ENCODE measurements around the gene TMEM163.
"Not testable (repeated sequence)": the region's sequence is repeated elsewhere in the genome, so short reads cannot be mapped to it uniquely, and the experiment has no call there.

Gene TMEM163

DNA sequence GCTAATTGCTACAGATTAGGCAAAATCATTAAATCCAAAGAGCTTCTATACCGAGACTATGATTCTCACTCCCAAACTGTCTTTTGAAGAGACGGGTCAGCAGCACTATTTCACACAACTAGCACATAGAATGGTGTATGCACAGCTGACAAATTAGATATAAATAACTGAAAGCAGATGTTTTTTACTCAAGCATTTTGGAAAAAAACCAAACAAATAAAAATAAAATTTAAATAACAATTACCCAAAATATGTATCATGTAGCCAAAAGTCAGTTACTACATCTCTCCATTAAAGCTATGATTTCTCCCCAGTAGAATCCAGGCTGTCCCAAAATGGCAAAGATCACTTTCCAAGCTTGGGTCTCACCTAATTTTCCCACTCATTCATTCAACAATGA lies 107.9 kb downstream of the TMEM163 start:
- H3K36me3 Mint-ChIP-seq (ENCODE audit: low read depth), result peaks cover 2% of the 10 kb centered on the region
- H3K9me3 Mint-ChIP-seq, result peaks cover 20% of the 10 kb centered on the region
- H3K4me3 Mint-ChIP-seq, result no peak overlapping the region
- H3K27me3 Mint-ChIP-seq, result peaks cover 3% of the 10 kb centered on the region
- no peak for DNase-seq
- H3K27ac Mint-ChIP-seq, result no peak overlapping the region
- H3K4me1 Mint-ChIP-seq (ENCODE audit: low read depth), result no peaks in the 10 kb centered on the region

- no peak for DNase-seq
- Mint-ChIP-seq H3K27me3 (peaks cover 3% of the 10 kb centered on the region), H3K36me3 (ENCODE audit: low read depth) (peaks cover 2% of the 10 kb centered on the region), H3K4me1 (ENCODE audit: low read depth) (no peaks in the 10 kb centered on the region), H3K27ac (no peak overlapping the region), H3K9me3 (peaks cover 20% of the 10 kb centered on the region), H3K4me3 (no peak overlapping the region)
These were observed 108.8 kb downstream of the TMEM163 start for GRCh38 chr2:134609924-134610513.

DNA sequence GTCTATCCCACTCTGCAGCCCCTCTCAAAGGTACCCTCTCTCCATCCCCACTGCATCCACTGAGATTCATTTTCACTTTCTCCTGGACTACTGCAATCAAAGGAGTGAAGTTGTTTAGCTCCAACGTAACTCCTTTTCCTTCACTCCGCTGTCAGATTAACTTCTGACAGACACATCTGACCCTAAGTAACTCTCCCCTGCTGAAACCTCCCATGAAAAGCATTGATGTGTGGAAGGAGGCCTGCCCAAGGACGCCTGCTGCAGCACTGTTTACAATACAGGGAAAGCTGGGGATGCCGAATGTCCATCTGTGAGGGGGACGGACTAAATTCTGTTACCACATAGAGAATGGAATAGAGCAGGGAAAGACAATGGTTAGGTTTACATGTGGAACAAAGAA lies 114.8 kb downstream of the TMEM163 start:
- Mint-ChIP-seq H3K4me1 (ENCODE audit: low read depth) (no peaks in the 10 kb centered on the region), H3K9me3 (peaks cover 4% of the 10 kb centered on the region), H3K4me3 (no peak overlapping the region), H3K36me3 (ENCODE audit: low read depth) (no peaks in the 10 kb centered on the region), H3K27ac (no peak overlapping the region), H3K27me3 (peaks cover 25% of the 10 kb centered on the region)
- DNase-seq, result no peak

DNA sequence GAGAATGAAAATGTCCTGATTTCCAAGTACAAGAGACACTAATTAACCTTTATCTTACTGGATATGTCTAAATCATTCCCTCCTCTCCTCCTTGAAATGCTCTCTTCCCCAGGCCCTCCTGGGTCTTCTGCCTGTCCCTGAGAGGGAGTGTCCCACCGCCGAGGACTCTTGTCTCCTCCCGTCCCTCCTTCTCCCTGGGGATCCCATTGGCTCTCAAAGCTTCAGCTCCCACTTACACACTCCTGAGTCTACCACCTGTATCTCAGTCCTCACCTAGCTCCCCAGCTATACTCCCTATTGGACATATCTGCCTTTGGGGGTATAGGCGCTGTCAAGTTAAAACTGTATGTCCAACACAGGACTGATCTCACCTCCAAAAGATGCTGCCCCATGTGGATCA lies 116.1 kb downstream of the TMEM163 start:
- no peak overlapping the region for H3K4me3 Mint-ChIP-seq
- H3K36me3 Mint-ChIP-seq (ENCODE audit: low read depth), result no peaks in the 10 kb centered on the region
- no peak for DNase-seq
- H3K27ac Mint-ChIP-seq, result no peak overlapping the region
- no peaks in the 10 kb centered on the region for H3K4me1 Mint-ChIP-seq (ENCODE audit: low read depth)
- peaks cover 25% of the 10 kb centered on the region for H3K27me3 Mint-ChIP-seq
- H3K9me3 Mint-ChIP-seq, result peaks cover 4% of the 10 kb centered on the region

GRCh38 chr2:134601264-134601663 lies 117.5 kb downstream of the TMEM163 start:
- DNase-seq, result no peak
- Mint-ChIP-seq H3K27me3 (peaks cover 22% of the 10 kb centered on the region), H3K36me3 (ENCODE audit: low read depth) (no peaks in the 10 kb centered on the region), H3K27ac (no peak overlapping the region), H3K4me1 (ENCODE audit: low read depth) (no peaks in the 10 kb centered on the region), H3K9me3 (peaks cover 4% of the 10 kb centered on the region), H3K4me3 (no peak overlapping the region)

- H3K36me3 Mint-ChIP-seq (ENCODE audit: low read depth), result no peaks in the 10 kb centered on the region
- no peaks in the 10 kb centered on the region for H3K4me1 Mint-ChIP-seq (ENCODE audit: low read depth)
- peaks cover 23% of the 10 kb centered on the region for H3K27me3 Mint-ChIP-seq
- H3K27ac Mint-ChIP-seq, result no peak overlapping the region
- H3K4me3 Mint-ChIP-seq, result no peak overlapping the region
- H3K9me3 Mint-ChIP-seq, result peaks cover 4% of the 10 kb centered on the region
- DNase-seq, result no peak
These were observed 118.6 kb downstream of the TMEM163 start for GRCh38 chr2:134600208-134600607.

DNA sequence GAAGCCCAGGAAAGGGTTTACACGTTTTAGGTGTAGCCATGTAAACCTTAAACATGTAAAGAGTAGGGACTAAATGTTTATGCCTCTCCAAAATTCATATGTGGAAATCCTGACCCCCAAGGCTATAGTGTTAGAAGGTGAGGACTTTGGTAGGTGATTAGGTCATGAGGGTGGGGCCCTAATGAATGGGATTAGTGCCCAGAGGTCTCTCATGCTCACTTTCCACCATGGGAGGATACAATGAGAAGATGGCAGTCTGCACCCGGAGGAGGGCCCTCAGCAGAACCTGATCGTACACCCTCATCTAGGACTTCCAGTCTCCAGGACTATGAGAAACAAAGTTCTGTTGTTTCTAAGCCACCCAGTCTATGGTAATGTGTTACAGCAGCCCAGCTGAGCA lies 119.6 kb downstream of the TMEM163 start:
- Mint-ChIP-seq H3K27ac (no peak overlapping the region), H3K36me3 (ENCODE audit: low read depth) (no peaks in the 10 kb centered on the region), H3K27me3 (peaks cover 24% of the 10 kb centered on the region), H3K4me3 (no peak overlapping the region), H3K9me3 (peaks cover 4% of the 10 kb centered on the region), H3K4me1 (ENCODE audit: low read depth) (no peaks in the 10 kb centered on the region)
- DNase-seq, result no peak

DNA sequence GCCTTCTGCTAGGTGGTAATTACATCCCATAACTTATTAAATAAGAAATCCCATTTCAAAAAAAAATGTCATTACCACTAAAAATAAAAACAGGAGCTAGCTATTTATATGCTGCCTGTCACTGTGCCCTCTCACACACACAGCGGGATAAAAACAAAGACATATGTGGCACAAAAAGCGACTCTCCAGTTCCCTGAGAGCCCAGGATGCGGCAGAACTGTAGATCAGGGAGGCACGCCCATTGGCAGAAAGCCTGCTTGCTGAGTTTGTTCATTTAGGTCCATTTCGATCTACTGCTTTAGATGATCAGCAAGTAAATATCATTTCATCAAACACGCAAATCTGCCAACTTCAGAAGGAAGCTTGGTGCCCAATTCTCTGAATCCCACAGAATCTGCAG lies 124.4 kb downstream of the TMEM163 start:
- no peak overlapping the region for H3K4me3 Mint-ChIP-seq
- H3K36me3 Mint-ChIP-seq (ENCODE audit: low read depth), result no peaks in the 10 kb centered on the region
- no peaks in the 10 kb centered on the region for H3K4me1 Mint-ChIP-seq (ENCODE audit: low read depth)
- DNase-seq, result no peak
- no peak overlapping the region for H3K27ac Mint-ChIP-seq
- peaks cover 25% of the 10 kb centered on the region for H3K9me3 Mint-ChIP-seq
- H3K27me3 Mint-ChIP-seq, result peaks cover 2% of the 10 kb centered on the region

GRCh38 chr2:134593519-134593918 lies 125.3 kb downstream of the TMEM163 start:
- H3K36me3 Mint-ChIP-seq (ENCODE audit: low read depth), result no peaks in the 10 kb centered on the region
- H3K27ac Mint-ChIP-seq, result no peak overlapping the region

GRCh38 chr2:134592377-134592776 lies 126.4 kb downstream of the TMEM163 start:
- H3K27ac Mint-ChIP-seq, result no peak overlapping the region
- no peak for DNase-seq
- H3K27me3 Mint-ChIP-seq, result peaks cover 2% of the 10 kb centered on the region
- H3K9me3 Mint-ChIP-seq, result peaks cover 30% of the 10 kb centered on the region
- H3K4me3 Mint-ChIP-seq, result no peak overlapping the region
- H3K4me1 Mint-ChIP-seq (ENCODE audit: low read depth), result no peaks in the 10 kb centered on the region
- H3K36me3 Mint-ChIP-seq (ENCODE audit: low read depth), result no peaks in the 10 kb centered on the region

More at GRCh38 chr2:134593519-134593918, 125.3 kb downstream of the TMEM163 start:
- peaks cover 27% of the 10 kb centered on the region for H3K9me3 Mint-ChIP-seq
- no peaks in the 10 kb centered on the region for H3K4me1 Mint-ChIP-seq (ENCODE audit: low read depth)
- H3K27me3 Mint-ChIP-seq, result peaks cover 2% of the 10 kb centered on the region
- DNase-seq, result no peak
- H3K4me3 Mint-ChIP-seq, result no peak overlapping the region

- H3K27me3 Mint-ChIP-seq, result peaks cover 2% of the 10 kb centered on the region
- peaks cover 30% of the 10 kb centered on the region for H3K9me3 Mint-ChIP-seq
- no peak for DNase-seq
- H3K4me1 Mint-ChIP-seq (ENCODE audit: low read depth), result peaks cover 1% of the 10 kb centered on the region
- no peaks in the 10 kb centered on the region for H3K36me3 Mint-ChIP-seq (ENCODE audit: low read depth)
- H3K27ac Mint-ChIP-seq, result no peak overlapping the region
- no peak overlapping the region for H3K4me3 Mint-ChIP-seq
These were observed 127.3 kb downstream of the TMEM163 start for GRCh38 chr2:134591526-134591925.

GRCh38 chr2:134590679-134591078 lies 128.1 kb downstream of the TMEM163 start:
- Mint-ChIP-seq H3K27ac (no peak overlapping the region), H3K4me3 (no peak overlapping the region), H3K27me3 (peaks cover 2% of the 10 kb centered on the region), H3K4me1 (ENCODE audit: low read depth) (peaks cover 4% of the 10 kb centered on the region), H3K9me3 (peaks cover 30% of the 10 kb centered on the region), H3K36me3 (ENCODE audit: low read depth) (no peaks in the 10 kb centered on the region)
- DNase-seq, result no peak

DNA sequence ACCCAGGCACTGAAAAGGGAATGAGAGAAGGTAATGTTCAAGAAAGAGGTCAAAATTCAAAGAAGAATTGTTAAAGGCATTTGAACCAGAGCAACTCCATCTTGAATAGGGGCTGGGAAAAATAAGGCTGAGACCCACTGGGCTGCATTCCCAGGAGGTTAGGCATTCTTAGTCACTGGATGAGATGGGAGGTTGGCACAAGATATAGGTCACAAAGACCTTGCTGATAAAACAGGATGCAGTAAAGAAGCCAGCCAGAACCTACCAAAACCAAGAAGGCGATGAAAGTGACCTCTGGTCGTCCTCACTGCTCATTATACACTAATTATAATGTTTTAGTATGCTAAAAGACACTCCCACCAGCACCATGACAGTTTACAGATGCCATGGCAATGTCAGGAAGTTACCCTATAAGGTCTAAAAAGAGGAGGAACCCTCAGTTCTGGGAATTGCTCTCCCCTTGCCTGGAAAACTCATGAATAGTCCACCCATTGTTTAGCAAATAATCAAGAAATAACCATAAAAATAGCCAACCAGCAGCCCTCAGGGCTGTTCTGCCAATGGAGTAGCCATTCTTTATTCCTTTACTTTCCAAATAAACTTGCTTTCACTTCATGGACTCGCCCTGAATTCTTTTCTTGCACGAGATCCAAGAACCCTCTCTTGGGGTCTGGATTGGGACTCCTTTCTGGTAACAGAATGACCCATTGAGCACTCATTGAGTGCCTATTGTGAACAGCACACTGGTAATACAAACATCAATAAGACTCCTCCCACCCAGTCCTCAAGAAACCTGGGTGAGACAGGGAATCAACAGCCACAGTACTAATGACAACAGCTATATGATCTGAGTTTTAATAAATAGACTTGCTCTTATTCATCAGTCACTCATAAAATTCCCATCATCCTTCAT lies 129.4 kb downstream of the TMEM163 start:
- not testable (repeated sequence) for H3K27me3 Mint-ChIP-seq; H3K4me3 Mint-ChIP-seq; DNase-seq; H3K27ac Mint-ChIP-seq; H3K4me1 Mint-ChIP-seq (ENCODE audit: low read depth); H3K36me3 Mint-ChIP-seq (ENCODE audit: low read depth)
- peaks cover 30% of the 10 kb centered on the region for H3K9me3 Mint-ChIP-seq

DNA sequence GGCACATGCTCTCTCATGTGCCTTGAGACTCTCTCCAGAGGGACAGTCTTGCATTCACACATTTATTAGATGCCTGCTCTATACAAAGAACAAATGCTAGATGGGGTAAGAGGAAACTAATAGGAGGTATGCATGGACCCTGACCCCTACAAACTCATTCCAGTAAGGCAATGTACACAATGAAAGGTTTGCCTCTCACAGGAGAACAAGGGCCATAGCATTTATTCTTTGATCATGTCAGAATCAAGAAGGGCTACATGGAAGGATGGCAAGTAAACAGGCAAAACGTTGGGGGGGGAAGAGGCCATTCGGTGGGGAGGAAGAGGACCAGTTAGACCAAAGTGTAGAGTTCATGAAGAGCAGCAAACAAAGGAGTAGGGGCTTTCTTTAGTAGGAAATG lies 130.2 kb downstream of the TMEM163 start:
- H3K27me3 Mint-ChIP-seq, result no peaks in the 10 kb centered on the region
- no peak for DNase-seq
- H3K27ac Mint-ChIP-seq, result no peak overlapping the region
- no peaks in the 10 kb centered on the region for H3K36me3 Mint-ChIP-seq (ENCODE audit: low read depth)
- no peak overlapping the region for H3K4me3 Mint-ChIP-seq
- peaks cover 7% of the 10 kb centered on the region for H3K4me1 Mint-ChIP-seq (ENCODE audit: low read depth)
- peaks cover 30% of the 10 kb centered on the region for H3K9me3 Mint-ChIP-seq

- Mint-ChIP-seq H3K36me3 (ENCODE audit: low read depth) (no peaks in the 10 kb centered on the region), H3K4me3 (no peak overlapping the region), H3K27ac (no peak overlapping the region), H3K4me1 (ENCODE audit: low read depth) (peaks cover 21% of the 10 kb centered on the region), H3K9me3 (peaks cover 25% of the 10 kb centered on the region), H3K27me3 (no peaks in the 10 kb centered on the region)
- DNase-seq, result no peak
These were observed 132.4 kb downstream of the TMEM163 start for GRCh38 chr2:134586326-134586965.

All from activated T-cell treated with anti-CD3 and anti-CD28 coated beads, Interleukin-2, amount 50 U/mL, for 24 hours (primary cell).